DOHH2 (cell line): Measurements from ENCODE around the gene DCUN1D5.

Experiments
- CTCF ChIP-seq: fragments of 200-600 bp; sonication (generic); IDR thresholded peaks from one replicate; pipeline ENCODE4 v1.5.1; 2014; ENCODE audit warnings: antibody characterized with exemption, mild to moderate bottlenecking, low read depth, low read length; ENCODE audit not compliant: poor library complexity, severe bottlenecking
- EZH2phosphoT487 ChIP-seq: fragments of 200-600 bp; sonication (generic); IDR thresholded peaks from 2 replicates; pipeline ENCODE4 v1.6.1; 2017; ENCODE audit warnings: borderline replicate concordance, mild to moderate bottlenecking, antibody characterized with exemption, low read length, moderate library complexity, mixed read lengths

DNA sequence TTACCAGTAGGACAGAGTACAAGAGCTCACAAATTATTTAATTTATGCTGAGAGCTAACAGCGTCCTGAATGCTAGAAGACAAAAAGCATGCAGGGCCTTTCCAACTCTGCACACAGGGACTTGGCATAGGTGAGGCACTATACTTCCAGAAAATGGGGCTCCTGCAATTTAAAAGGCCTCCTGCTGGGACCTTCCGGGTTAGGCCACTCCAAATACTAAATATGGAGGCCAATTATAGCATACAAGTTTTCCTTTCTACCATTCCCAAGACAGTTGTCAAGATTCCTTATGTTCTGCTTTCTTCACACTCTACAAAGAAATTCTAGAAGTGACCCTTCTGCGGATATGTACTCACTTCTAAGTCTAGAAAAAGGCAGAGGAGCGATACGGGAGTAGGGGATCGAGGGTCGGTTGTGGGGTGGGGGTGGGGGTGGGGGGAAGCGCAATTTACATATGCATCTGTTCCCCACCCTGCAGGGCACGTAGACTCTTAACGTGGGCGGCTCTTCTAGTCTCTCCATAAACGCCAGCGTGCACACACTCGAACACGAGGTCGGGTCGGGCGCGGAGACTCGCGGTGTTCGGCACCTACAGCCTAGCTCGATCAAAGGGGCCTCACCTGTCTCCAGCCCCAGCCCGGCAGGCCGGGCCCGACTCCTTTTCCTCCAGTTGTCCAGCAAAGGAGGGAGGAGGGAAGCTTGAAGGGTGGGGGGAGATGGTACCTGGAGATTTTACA lies 728 bp downstream of the DCUN1D5 start:
- TF ChIP-seq CTCF (no peak), EZH2phosphoT487 (no peak)
